Measurements from ENCODE around the gene CX3CL1. TPM values are rescaled to one million over a fixed set of nuclear protein-coding genes. Genes with fewer than 3 reads are reported as not detected.

The CX3CL1 gene
- total RNA-seq, 1 donor from 2014 or later: 2.5 TPM

GRCh38 chr16:57413733-57414132 is 41.4 kb downstream of the CX3CL1 start:
- no peak for DNase-seq (ENCODE audit: low spot score in 2 of 2, unreplicated experiment in 2 of 2)
- no peak for TF ChIP-seq CTCF (IDR thresholded peaks at IDR 0.05; ENCODE audit: unreplicated experiment)
- H3K27me3 Mint-ChIP-seq (ENCODE audit: low read depth): peaks cover 4% of the 10 kb centered on the region
- no peaks in the 10 kb centered on the region for H3K36me3 Mint-ChIP-seq
- H3K4me3 Mint-ChIP-seq: no peak overlapping the region
- peaks cover 19% of the 10 kb centered on the region for H3K4me1 Mint-ChIP-seq
- no peak overlapping the region for H3K27ac Mint-ChIP-seq
- H3K9me3 Mint-ChIP-seq: no peaks in the 10 kb centered on the region

GRCh38 chr16:57416084-57416483 is 43.8 kb downstream of the CX3CL1 start:
- H3K4me1 Mint-ChIP-seq: peaks cover 20% of the 10 kb centered on the region

GRCh38 chr16:57419506-57419905 is 47.2 kb downstream of the CX3CL1 start:
- no peak for TF ChIP-seq CTCF (IDR thresholded peaks at IDR 0.05; ENCODE audit: unreplicated experiment)
- Mint-ChIP-seq H3K36me3 (no peaks in the 10 kb centered on the region), H3K27ac (no peak overlapping the region), H3K4me1 (peaks cover 26% of the 10 kb centered on the region), H3K27me3 (ENCODE audit: low read depth) (no peaks in the 10 kb centered on the region), H3K9me3 (no peaks in the 10 kb centered on the region), H3K4me3 (no peak overlapping the region)
- no peak for DNase-seq (ENCODE audit: low spot score in 2 of 2, unreplicated experiment in 2 of 2)

More at GRCh38 chr16:57416084-57416483, 43.8 kb downstream of the CX3CL1 start:
- peak overlapping the region; percentile 21 for H3K27ac Mint-ChIP-seq
- H3K9me3 Mint-ChIP-seq: no peaks in the 10 kb centered on the region
- DNase-seq (ENCODE audit: low spot score in 2 of 2, unreplicated experiment in 2 of 2): no peak
- H3K27me3 Mint-ChIP-seq (ENCODE audit: low read depth): no peaks in the 10 kb centered on the region
- TF ChIP-seq CTCF (IDR thresholded peaks at IDR 0.05; ENCODE audit: unreplicated experiment): no peak
- no peak overlapping the region for H3K4me3 Mint-ChIP-seq
- H3K36me3 Mint-ChIP-seq: no peaks in the 10 kb centered on the region

DNA sequence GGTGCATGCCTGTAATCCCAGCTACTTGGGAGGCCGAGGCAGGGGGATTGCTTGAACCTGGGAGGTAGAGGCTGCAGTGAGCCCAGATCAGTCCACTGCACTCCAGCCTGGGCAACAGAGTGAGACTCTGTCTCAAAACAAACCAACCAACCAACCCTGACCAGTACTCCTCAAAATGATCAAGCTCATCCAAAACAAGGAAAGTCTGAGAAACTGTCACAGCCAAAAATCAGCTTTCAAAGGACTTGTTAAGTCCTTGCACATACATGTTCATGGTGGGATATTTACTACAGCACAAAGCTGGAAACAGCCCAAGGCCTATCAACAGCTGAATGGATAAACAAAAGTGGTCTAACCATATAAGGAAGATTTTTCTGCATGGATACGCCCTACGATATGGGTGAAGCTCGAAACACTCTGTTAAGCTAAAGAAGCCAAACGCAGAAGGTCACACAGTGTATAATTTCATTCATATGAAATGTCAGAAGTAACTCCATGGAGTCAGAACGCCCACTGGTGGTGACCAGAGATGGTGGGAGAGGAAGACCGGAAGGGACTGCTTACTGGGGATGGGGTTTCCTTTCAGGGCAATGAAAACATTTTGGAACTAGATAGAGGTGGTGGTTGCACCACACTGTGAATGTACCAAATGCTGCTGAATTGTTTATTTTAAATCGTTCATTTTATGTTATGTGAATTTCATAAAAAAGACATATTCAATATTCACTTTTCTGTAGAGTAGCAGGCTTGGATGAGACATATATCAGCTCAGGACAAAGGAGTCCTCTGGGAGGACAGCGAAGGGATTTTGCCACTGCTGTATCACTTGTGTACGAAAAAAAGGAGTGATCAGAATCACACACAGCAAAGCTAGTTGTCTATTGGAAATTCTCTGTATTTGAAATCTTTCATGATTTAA is 50.0 kb downstream of the CX3CL1 start:
- peak overlapping the region; percentile 44 for H3K27ac Mint-ChIP-seq
- H3K4me1 Mint-ChIP-seq: peaks cover 20% of the 10 kb centered on the region
- H3K9me3 Mint-ChIP-seq: no peaks in the 10 kb centered on the region
- H3K27me3 Mint-ChIP-seq (ENCODE audit: low read depth): no peaks in the 10 kb centered on the region
- DNase-seq (ENCODE audit: low spot score in 2 of 2, unreplicated experiment in 2 of 2): no peak
- H3K4me3 Mint-ChIP-seq: no peak overlapping the region
- peak; percentile 61 for TF ChIP-seq CTCF (IDR thresholded peaks at IDR 0.05; ENCODE audit: unreplicated experiment)
- H3K36me3 Mint-ChIP-seq: peaks cover 1% of the 10 kb centered on the region

GRCh38 chr16:57423152-57423551 is 50.9 kb downstream of the CX3CL1 start:
- TF ChIP-seq CTCF (IDR thresholded peaks at IDR 0.05; ENCODE audit: unreplicated experiment): no peak
- no peak for DNase-seq (ENCODE audit: low spot score in 2 of 2, unreplicated experiment in 2 of 2)
- no peaks in the 10 kb centered on the region for H3K27me3 Mint-ChIP-seq (ENCODE audit: low read depth)
- peaks cover 15% of the 10 kb centered on the region for H3K4me1 Mint-ChIP-seq
- peaks cover 8% of the 10 kb centered on the region for H3K36me3 Mint-ChIP-seq
- no peak overlapping the region for H3K4me3 Mint-ChIP-seq
- H3K27ac Mint-ChIP-seq: no peak overlapping the region
- no peaks in the 10 kb centered on the region for H3K9me3 Mint-ChIP-seq

Measured in mesothelial cell of epicardium (in vitro differentiated cells).